ENCODE results near the gene VOPP1.
A peak's percentile ranks its signal among the peaks of the same experiment; 100 is the strongest.
"Not testable (repeated sequence)": the region's sequence is repeated elsewhere in the genome, so short reads cannot be mapped to it uniquely, and the experiment has no call there.

VOPP1 gene, protein sequence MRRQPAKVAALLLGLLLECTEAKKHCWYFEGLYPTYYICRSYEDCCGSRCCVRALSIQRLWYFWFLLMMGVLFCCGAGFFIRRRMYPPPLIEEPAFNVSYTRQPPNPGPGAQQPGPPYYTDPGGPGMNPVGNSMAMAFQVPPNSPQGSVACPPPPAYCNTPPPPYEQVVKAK

DNA sequence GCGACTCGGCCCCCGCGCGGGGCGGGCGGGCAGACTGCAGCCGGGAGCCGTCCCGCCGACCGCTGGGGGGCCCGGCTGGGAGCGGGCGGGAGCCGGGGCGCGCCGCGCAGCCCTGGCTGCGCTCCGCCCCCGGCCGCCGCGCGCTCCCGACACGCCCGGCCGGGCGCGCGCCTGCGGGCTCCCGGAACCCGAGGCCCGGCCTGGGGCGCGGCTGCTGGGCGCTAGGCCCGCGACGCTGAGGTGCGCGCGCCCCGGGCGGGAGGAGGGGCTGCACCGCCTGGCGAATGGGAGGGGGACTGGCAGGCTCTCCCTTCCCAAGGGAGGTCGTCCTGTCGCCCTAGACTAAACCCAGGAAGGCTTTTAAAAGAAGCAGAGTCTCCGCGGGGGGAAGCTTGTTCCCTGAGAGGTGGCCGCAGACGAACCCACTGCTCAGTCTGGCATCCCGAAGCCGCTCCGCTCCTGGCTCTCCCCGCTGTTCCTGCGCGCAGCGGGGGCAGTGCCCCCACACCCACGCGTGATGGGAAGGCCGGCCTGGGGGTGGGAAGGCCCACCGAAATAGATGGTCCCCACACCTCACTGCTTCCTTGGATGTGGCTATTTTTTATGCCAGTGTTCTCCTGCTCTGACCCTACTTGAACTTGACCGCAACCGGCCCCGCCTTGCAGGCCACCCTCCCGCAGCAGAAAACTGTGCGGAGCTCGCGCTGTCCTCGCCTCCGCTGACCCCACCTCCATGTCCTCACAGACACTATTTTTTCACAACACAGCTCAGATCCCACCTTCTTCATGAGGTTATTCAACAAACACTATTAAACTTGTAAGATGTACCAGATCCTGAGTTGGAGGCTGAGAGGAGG, at the start of gene VOPP1:
VOPP1 (minus strand) TSS at position 125 of the 856 bp plus-strand sequence. CDS start 178 bp downstream, outside the sequence.
- DNase-seq = peak; percentile 48

GRCh38 chr7:55618913-55619312, 46.6 kb upstream of the VOPP1 start:
- DNase-seq = no peak

- not testable (repeated sequence) for DNase-seq
These were observed 42.2 kb upstream of the VOPP1 start for GRCh38 chr7:55614365-55615064.

GRCh38 chr7:55609726-55610125, 37.4 kb upstream of the VOPP1 start:
- DNase-seq = not testable (repeated sequence)

GRCh38 chr7:55605661-55606060, 33.4 kb upstream of the VOPP1 start:
- DNase-seq = not testable (repeated sequence)

- not testable (repeated sequence) for DNase-seq
These were observed 25.7 kb upstream of the VOPP1 start for GRCh38 chr7:55597944-55598499.

- not testable (repeated sequence) for DNase-seq
These were observed 25.0 kb upstream of the VOPP1 start for GRCh38 chr7:55597214-55597739.

GRCh38 chr7:55595511-55595910, 23.2 kb upstream of the VOPP1 start:
- no peak for DNase-seq

- DNase-seq = no peak
These were observed 22.6 kb upstream of the VOPP1 start for GRCh38 chr7:55594870-55595269.

DNA sequence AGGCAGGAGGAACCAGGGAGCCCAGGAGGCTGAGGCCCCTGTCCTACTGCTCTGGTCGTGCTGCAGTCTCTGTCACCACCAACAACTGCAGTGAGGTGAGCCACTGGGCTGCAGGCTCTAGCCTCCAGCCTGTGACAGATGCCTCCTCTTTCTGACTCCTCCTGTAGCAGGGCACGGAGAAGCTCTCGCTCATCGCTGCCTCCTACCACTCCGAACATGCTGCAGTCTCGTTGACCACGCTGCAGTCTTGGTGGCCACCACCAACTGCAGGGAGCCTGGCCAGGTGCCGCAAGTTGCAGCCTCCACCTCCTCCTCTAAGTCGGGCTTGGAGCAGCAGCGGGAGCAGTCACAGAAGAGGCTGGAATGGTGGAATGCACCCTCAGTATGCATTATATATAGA, 22.1 kb upstream of the VOPP1 start:
- DNase-seq = no peak

GRCh38 chr7:55593515-55594318, 21.4 kb upstream of the VOPP1 start:
- DNase-seq = peak; percentile 67

- DNase-seq = no peak
These were observed 20.8 kb upstream of the VOPP1 start for GRCh38 chr7:55593172-55593514.

DNA sequence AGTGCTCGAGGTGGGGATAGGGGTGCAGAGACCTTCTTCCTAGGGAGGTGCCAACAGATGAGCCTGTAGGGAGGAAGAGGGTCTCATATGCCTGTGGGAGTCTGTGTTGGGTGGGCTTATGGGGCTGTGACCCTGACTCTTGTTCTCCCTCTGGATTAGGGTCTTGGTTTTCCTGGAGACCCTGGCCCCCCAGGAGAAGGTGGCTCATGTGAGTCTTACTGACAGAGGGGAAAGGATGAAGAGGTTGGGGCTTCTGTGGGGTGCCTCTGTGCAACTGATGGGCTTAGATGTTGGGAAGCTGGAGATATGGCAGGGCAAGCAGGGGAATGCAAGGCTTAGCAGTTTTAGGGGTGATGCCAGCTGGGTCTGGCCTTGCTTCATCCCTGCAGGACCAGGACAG, 20.2 kb upstream of the VOPP1 start:
- DNase-seq = no peak

DNA sequence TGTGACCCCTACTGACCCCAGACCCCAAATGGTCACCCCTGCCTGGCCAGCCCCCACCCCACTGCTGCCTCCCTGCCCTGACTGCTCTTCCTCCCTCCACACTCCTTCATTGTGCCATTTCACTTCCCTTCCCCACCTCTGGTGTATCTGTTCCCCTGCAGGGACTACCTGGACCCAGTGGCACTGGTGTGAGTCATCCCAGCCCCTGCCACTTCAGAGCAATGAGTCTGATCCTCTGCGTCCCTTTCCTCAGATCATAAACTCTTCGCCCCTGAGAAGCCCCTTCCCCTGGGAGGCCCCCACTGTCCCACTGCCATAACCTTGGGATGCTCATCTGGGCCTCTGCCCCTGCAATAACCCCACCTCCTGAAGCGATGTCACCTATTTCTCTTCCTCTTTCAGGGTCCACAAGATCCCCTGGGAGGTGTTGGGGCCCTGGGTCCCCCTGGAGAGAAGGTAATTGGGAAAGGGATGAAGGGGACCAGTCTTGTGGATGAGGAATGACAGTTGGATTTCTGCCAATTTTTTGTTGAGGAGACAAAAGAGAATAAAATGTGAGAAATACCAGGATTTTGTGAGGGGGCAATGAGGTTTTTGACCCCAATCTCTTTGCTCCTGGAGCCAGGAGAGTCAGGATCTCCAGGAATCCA, 19.1 kb upstream of the VOPP1 start:
- DNase-seq = no peak

DNA sequence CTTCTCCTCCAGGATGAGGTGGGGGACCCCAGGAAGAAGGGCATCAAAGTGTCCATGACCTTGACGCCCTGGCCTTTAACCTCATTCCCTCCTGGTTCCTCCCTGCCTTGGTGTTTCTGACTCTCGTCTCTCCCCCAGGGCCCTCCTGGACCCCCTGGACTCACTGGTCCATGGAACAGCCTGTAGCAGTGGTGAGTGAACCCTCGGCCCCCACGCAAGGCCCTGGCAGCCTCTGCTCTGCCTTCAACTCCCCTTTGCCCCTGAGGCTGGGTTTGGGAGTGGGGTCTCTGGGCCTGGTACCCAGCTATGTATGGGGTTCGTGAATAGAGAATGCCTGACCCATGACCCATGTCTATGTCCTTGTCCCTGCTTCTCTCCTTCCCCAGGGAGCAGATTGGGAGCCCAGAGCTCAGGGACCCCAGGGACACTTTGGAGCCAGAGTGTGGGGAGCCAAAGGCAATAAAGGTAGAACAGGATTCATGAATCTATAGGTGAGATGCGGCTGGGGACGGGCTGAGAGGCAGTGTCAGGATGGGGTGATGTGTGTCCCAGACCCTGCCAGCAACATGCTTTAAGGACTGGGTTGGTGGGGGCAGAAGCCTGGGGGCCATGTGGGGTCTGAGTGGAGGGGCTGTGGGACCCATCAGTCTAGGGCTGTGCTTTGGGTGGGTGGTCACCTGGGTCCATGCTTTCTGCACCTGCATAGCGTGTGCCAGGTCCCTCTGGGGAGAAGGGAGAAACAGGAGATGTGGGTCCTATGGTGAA, 18.4 kb upstream of the VOPP1 start:
- DNase-seq = no peak

- DNase-seq = no peak
These were observed 17.6 kb upstream of the VOPP1 start for GRCh38 chr7:55589905-55590304.

GRCh38 chr7:55588976-55589604, 16.8 kb upstream of the VOPP1 start:
- DNase-seq = no peak

GRCh38 chr7:55588379-55588699, 16.0 kb upstream of the VOPP1 start:
- DNase-seq = no peak

GRCh38 chr7:55587687-55588378, 15.5 kb upstream of the VOPP1 start:
- no peak for DNase-seq

- DNase-seq = not testable (repeated sequence)
These were observed 10.4 kb upstream of the VOPP1 start for GRCh38 chr7:55582656-55583055.

All from activated gamma-delta T cell treated with Interleukin-2 at 50 U/mL for 16 hours (primary cell).